Measurements from ENCODE around the gene CEP104.

CEP104 gene

GRCh38 chr1:3894626-3895278, 37.7 kb upstream of the CEP104 start:
- DNase-seq (ENCODE audit: low read depth in 4 of 4, low spot score in 1 of 4): no peak

- DNase-seq (ENCODE audit: low read depth in 4 of 4, low spot score in 1 of 4): no peak
These were observed 36.2 kb upstream of the CEP104 start for GRCh38 chr1:3893190-3893589.

DNA sequence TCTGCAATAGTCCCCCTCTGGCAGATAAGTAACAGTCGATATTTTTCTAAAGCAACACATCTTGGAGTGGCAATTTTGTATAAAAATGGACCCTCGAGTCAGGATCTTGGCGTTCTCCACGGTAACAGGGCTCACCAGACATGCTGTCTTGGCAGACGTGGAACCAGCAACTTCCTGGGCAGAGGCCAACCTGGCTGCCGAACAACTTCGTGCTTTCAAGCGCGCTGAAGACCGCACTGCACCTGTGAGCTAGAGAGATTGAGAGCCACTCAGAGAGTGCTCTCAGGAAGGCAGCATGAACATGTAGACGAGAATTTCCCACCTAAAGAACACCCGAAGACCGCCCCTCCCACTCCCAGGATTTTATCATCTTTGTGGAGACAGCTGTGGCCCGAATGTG, 35.7 kb upstream of the CEP104 start:
- DNase-seq (ENCODE audit: low read depth in 4 of 4, low spot score in 1 of 4): no peak

DNA sequence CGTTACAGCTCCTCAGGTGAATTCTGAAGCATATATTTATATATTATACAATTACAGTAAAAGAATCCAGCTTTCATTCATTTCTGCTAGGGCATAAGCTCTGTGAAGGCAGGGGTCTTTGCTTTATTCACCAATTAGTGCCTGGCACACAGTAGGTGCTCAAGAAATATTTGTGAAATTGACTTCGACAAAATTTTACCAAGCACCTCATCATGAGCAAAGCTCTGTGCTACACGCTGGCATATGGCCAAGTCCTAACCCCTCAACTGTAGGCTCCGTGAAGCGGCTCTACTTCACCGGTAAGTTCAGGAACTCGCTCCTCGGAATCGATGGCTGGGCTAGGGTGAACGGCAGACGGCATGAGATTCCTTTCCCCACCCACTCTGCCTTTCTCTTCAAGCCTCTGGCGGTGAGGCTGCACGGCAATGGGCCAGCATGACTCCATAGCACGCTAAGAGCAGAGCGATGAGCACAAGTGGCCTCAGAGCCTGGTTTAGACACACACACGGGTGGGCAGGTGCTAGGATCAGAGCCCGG, 34.4 kb upstream of the CEP104 start:
- DNase-seq (ENCODE audit: low read depth in 4 of 4, low spot score in 1 of 4): no peak

DNA sequence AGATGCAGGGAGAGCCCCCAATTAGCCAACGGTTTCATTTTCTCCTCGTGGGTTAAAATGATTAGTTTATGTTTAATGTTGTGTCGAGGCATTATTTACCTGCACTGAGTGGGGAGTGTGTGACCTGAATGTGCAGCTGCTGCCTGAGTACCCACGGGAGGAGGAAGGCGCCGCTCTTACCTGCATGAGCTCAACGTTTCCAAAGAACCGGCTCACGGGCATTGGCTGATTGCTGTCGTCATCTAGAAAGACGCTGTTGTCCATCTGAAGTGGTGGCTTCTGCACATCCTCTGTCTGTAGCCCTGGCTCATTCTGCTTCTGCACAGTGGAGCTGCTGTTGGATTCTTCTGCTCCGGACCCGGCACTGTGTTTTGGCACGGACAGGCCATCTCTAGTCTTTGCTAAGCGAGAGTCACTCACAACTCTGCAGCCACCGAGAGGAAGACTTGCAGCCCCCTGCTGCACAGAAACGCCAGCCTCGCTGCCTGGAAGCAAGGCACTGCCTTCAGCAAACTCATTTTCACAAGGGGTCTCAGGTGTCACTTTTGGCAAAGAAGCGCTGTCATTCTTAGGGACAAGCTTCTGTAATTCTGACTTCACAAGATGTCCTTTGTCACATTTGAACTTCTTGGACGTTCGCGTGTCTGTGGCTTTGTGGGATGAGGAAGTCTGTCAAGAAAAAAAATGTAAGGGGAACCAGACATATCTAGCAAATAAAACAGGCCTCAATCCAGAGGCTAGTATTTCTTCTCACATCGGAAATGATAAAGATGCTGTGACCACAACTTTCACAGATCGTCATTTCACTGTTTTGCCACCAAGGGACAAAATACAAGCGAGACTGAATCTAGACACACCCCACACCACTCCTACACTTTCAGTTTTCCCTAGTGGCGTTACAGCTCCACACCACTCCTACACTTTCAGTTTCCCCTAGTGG, 33.6 kb upstream of the CEP104 start:
- DNase-seq (ENCODE audit: low read depth in 4 of 4, low spot score in 1 of 4): no peak

GRCh38 chr1:3889936-3890335, 32.9 kb upstream of the CEP104 start:
- DNase-seq (ENCODE audit: low read depth in 4 of 4, low spot score in 1 of 4): no peak

- no peak for DNase-seq (ENCODE audit: low read depth in 4 of 4, low spot score in 1 of 4)
These were observed 31.3 kb upstream of the CEP104 start for GRCh38 chr1:3888301-3888700.

- no peak for DNase-seq (ENCODE audit: low read depth in 4 of 4, low spot score in 1 of 4)
These were observed 29.7 kb upstream of the CEP104 start for GRCh38 chr1:3886691-3887090.

DNA sequence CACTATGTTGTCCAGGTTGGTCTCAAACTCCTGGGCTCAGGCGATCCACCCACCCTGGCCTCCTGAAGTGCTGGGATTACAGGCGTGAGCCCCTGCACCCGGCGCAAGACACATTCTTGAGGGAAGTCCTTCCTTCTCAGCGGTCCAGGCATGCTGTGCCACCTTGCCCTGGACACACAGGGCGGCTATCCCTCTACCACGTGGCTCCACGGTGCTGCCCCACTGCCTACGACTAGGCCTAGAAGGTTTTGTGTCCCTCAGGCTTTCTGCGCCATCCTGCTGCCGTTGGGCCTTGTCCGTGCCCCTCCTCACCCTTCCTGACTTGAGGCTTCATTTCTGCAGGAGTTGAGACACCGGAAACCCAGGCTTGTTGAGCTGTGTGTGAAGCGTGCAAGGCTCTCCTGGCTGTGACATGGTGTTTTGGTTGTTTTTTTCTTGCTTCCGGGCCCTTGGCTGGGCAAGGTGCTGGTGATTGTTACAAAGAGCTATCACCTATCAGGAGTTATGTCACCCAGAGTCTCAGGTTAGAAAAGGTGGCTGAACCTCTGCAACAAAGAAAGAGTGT, 29.2 kb upstream of the CEP104 start:
- DNase-seq (ENCODE audit: low read depth in 4 of 4, low spot score in 1 of 4): no peak

- DNase-seq (ENCODE audit: low read depth in 4 of 4, low spot score in 1 of 4): no peak
These were observed 28.6 kb upstream of the CEP104 start for GRCh38 chr1:3885611-3886010.

GRCh38 chr1:3884966-3885365, 28.0 kb upstream of the CEP104 start:
- DNase-seq (ENCODE audit: low read depth in 4 of 4, low spot score in 1 of 4): no peak

DNA sequence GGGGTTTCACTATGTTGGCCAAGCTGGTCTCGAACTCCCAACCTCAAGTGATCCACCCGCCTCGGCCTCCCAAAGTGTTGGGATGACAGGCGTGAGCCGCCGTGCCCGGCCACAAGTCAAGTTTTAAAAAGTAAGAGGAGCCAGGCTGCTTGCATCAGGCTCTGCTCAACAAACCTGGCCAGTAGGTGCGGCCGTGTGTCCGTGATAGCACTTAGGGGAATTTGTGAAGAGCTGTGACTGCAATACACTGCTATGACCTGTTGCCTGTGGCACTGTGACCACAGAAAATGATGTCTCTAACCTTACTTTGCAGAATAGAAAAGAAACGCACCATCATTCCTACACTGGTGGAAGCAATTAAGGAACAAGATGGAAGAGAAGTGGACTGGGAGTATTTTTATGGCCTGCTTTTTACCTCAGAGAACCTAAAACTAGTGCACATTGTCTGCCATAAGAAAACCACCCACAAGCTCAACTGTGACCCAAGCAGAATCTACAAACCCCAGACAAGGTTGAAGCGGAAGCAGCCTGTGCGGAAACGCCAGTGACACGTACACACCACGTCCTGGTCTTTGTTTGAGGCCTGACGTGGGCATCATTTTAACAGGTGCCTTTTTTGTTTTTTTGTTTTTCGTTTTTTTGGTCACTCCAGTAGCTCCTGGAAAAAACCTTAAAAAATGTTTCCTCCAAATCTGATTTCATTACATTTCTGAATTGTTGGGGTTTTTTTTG, 26.3 kb upstream of the CEP104 start:
- no peak for DNase-seq (ENCODE audit: low read depth in 4 of 4, low spot score in 1 of 4)

GRCh38 chr1:3881193-3881480, 24.1 kb upstream of the CEP104 start:
- DNase-seq (ENCODE audit: low read depth in 4 of 4, low spot score in 1 of 4): no peak

- no peak for DNase-seq (ENCODE audit: low read depth in 4 of 4, low spot score in 1 of 4)
These were observed 23.6 kb upstream of the CEP104 start for GRCh38 chr1:3880429-3881192.

DNA sequence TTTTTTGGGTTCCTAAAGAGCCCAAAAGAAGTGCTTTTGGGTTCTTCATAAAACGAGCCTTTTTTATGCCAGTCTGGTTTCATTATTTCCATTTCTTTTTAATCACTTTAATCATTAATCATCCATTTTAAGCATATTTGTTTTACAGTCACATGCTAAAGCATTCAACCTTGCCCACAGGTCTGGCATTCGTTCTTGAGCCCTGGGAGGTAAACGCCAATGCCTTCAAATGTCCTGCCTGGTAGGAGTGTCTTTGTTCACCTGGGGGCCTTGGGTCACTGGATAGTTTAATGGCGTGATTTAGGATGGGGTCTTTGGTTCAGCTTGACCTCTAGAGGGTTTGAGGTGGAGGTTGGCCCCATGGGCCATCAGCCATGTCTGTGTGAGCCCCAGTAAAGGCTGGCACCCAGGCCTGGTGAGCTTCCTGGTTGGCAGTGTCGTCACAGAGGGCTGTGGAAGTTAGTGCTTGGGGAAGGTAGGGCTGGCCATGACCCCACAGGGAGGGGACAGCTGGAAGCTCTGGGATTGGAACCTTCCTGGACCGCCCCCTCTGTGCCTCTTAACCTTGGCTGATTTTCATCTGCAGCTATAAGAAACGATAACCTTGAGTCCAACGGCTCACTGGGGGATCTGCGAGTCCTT, 22.9 kb upstream of the CEP104 start:
- no peak for DNase-seq (ENCODE audit: low read depth in 4 of 4, low spot score in 1 of 4)

DNA sequence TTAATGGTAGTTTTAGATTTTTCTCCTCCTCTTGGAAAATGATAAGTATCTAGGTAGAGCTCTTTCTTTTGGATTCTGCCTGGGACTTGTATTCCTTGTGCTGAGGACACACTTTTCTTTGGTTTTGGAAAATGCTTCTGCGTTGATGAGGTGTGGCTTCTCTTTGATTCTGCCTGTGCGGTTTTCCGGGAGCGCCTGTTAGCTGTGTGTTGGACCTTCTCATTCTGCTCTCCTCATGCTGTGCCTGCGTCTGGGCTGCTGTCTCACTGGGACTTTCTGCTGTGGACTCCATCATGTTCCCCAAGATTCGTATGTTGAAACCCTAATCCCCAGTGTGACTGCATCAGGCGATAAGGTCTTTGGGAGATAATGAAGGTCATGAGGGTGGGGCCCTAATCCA, 22.1 kb upstream of the CEP104 start:
- no peak for DNase-seq (ENCODE audit: low read depth in 4 of 4, low spot score in 1 of 4)

DNA sequence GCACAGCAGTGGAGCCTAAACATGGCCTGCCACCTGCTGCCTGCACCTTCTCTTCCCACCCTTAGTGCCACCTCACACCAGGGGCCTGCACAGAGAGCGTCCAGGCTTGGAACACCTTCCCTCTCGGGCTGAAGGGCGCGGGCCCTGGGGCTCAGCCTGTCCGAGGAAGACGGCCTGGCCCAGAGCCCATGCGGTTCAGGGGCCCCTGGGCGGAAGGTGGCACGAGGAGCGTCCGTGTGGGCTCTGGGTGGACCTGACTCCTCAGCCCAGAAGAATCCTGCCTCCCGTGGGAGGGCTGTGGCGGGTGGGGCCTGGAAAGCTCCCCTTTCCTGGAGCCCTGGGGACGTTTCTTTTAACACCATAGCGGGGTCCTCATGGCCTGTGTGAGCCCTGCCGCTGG, 19.7 kb upstream of the CEP104 start:
- no peak for DNase-seq (ENCODE audit: low read depth in 4 of 4, low spot score in 1 of 4)

- DNase-seq (ENCODE audit: low read depth in 4 of 4, low spot score in 1 of 4): no peak
These were observed 17.7 kb upstream of the CEP104 start for GRCh38 chr1:3874736-3875135.

GRCh38 chr1:3872546-3872945, 15.5 kb upstream of the CEP104 start:
- DNase-seq (ENCODE audit: low read depth in 4 of 4, low spot score in 1 of 4): no peak

DNA sequence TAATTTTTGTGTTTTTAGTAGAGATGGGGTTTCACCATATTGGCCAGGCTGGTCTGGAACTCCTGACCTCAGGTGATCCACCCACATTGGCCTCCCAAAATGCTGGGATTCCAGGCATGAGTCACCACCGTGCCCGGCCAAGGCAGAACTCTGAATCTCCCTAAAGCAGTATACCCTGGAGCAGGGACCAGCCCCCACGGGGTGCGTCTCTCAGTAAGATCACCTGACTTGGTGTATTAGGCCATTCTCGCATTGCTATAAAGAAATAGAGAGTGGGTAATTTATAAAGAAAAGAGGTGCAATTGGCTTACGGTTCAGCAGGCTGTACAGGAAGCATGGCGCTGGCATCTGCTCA, 14.4 kb upstream of the CEP104 start:
- no peak for DNase-seq (ENCODE audit: low read depth in 4 of 4, low spot score in 1 of 4)
